Lung (tissue), 12 donors: ENCODE data around the gene PFN2. TPM values are rescaled to one million over a fixed set of nuclear protein-coding genes. Genes with fewer than 3 reads are reported as not detected.
"Not testable (repeated sequence)": the region's sequence is repeated elsewhere in the genome, so short reads cannot be mapped to it uniquely, and the experiment has no call there.

Experiments
- ATAC-seq: fragments of 200-7000 bp; cut with Tn5 transposase; one replicate; pipeline ENCODE4 v1.9.1; 2020; ENCODE audit warnings: moderate number of reproducible peaks; ENCODE audit not compliant: insufficient read depth, low FRiP score
- DNase-seq, 3 donors: peaks; one replicate each; pipeline ENCODE4 v3.0.0-alpha.2; 2013 to 2017
- H3K27ac ChIP-seq, 2 donors: one replicate each; pipeline ENCODE4 v1.5.1; 2013; ENCODE audit warnings: mild to moderate bottlenecking in 2 of 2, moderate library complexity in 2 of 2, control low read depth in 1 of 2, inconsistent platforms in 1 of 2, low read depth in 1 of 2, low read length in 1 of 2
- H3K27me3 ChIP-seq, 3 donors: one replicate each; pipeline ENCODE4 v1.5.1; 2013; ENCODE audit warnings: low read length in 2 of 3; ENCODE audit not compliant: control insufficient read depth in 3 of 3, insufficient read depth in 3 of 3
- H3K36me3 ChIP-seq, 4 donors: one replicate each; pipeline ENCODE4 v1.5.1; 2013; ENCODE audit warnings: low read length in 4 of 4, mild to moderate bottlenecking in 1 of 4, moderate library complexity in 1 of 4; ENCODE audit not compliant: control insufficient read depth in 4 of 4, insufficient read depth in 4 of 4
- H3K4me1 ChIP-seq, 5 donors: one replicate each; pipeline ENCODE4 v1.5.1; 2013; ENCODE audit warnings: low read length in 5 of 5, mild to moderate bottlenecking in 2 of 5, moderate library complexity in 1 of 5; ENCODE audit not compliant: control insufficient read depth in 5 of 5, insufficient read depth in 5 of 5
- H3K4me3 ChIP-seq: one replicate; pipeline ENCODE4 v1.5.1; 2013; ENCODE audit warnings: mild to moderate bottlenecking, control low read depth, moderate library complexity
- H3K9ac ChIP-seq, 2 donors: one replicate each; pipeline ENCODE4 v1.5.1; 2013; ENCODE audit warnings: low read length in 2 of 2, control low read depth in 1 of 2; ENCODE audit not compliant: insufficient read depth in 1 of 2
- H3K9me3 ChIP-seq, 4 donors: one replicate each; pipeline ENCODE4 v1.5.1; 2013; ENCODE audit warnings: low read length in 3 of 4, mild to moderate bottlenecking in 1 of 4, moderate library complexity in 1 of 4; ENCODE audit not compliant: control insufficient read depth in 4 of 4, insufficient read depth in 3 of 4
- CTCF ChIP-seq: IDR thresholded peaks from 2 replicates; pipeline ENCODE4 v1.5.1; 2012; ENCODE audit warnings: mild to moderate bottlenecking; ENCODE audit errors: control extremely low read depth, extremely low read depth
- WGBS, 2 donors: extraction: QIAGEN DNeasy Blood & Tissue Kit; methylation state at CpG; one replicate each; pipeline ENCODE4 v1.1.7; 2013; 5-methylcytosine and 5-hydroxymethylcytosine counted together
- polyA plus RNA-seq, 2 donors: library from polyadenylated mRNA; stranded (reverse); fragments of 200-250 nt; gene quantifications; one replicate each; pipeline ENCODE4 v1.2.1, GENCODE V29; 2013
- total RNA-seq, 2 donors: library from RNA; depleted of rRNA in 1 of 2; stranded (reverse); fragments of >200 nt in 1 of 2; gene quantifications; one replicate each; pipeline ENCODE4 v1.2.1, GENCODE V29; 2014 to 2021
- donor health status: control.
- donor health status: control.
- donor health status: Bipolar disorder and iron deficiency.
- donor health status: healthy.
- donor health status: DM: yes; HTN: yes; CAD: no.

Gene PFN2
- total and polyA plus RNA-seq, 4 donors: 28.1 to 91.7 (median 49.2) TPM

GRCh38 chr3:149942409-149942808, 28.3 kb downstream of the PFN2 start:
- Histone ChIP-seq H3K27ac (no peak overlapping the region), H3K4me3 (no peak overlapping the region), H3K36me3 (peaks cover 0 to 2% (median under 1%) of the 10 kb centered on the region in 4 donors), H3K27me3 (no peaks in the 10 kb centered on the region), H3K9ac (no peak overlapping the region), H3K4me1 (no peaks in the 10 kb centered on the region), H3K9me3 (peaks cover 0 to 5% (median 0%) of the 10 kb centered on the region in 4 donors)
- DNase-seq (no peak), ATAC-seq (no peak)
- TF ChIP-seq CTCF: no peak

- Histone ChIP-seq H3K36me3 (peaks cover 0 to 2% (median 0%) of the 10 kb centered on the region in 4 donors), H3K27ac (no peak overlapping the region), H3K27me3 (no peaks in the 10 kb centered on the region), H3K4me3 (no peak overlapping the region), H3K9ac (no peak overlapping the region), H3K4me1 (peaks cover 0 to 1% (median 0%) of the 10 kb centered on the region in 5 donors), H3K9me3 (peaks cover 0 to 6% (median 0%) of the 10 kb centered on the region in 4 donors)
- no peak for ATAC-seq
- TF ChIP-seq CTCF: no peak
- WGBS, 2 donors: 87 to 93% methylated on average over 1 of the region's 1 CpG
- DNase-seq: no peak
Observed at GRCh38 chr3:149941946-149942345, 28.7 kb downstream of the PFN2 start.

- H3K4me3 ChIP-seq: no peak overlapping the region
- peaks cover 0 to 8% (median 0%) of the 10 kb centered on the region in 4 donors for H3K9me3 ChIP-seq
- DNase-seq (no peak), ATAC-seq (no peak)
- no peak for TF ChIP-seq CTCF
- peaks cover 0 to 3% (median 0%) of the 10 kb centered on the region in 5 donors for H3K4me1 ChIP-seq
- 83 to 89% methylated on average over 2 of the region's 2 CpGs for WGBS, 2 donors
- H3K36me3 ChIP-seq: peaks cover 0 to 2% (median 0%) of the 10 kb centered on the region in 4 donors
- no peak overlapping the region for H3K9ac ChIP-seq
- no peaks in the 10 kb centered on the region for H3K27me3 ChIP-seq
- H3K27ac ChIP-seq: no peak overlapping the region
Observed at GRCh38 chr3:149941186-149941585, 29.5 kb downstream of the PFN2 start.

- not testable (repeated sequence) for H3K4me1 ChIP-seq, DNase-seq, H3K9ac ChIP-seq, H3K4me3 ChIP-seq, ATAC-seq, H3K27ac ChIP-seq, H3K27me3 ChIP-seq, H3K36me3 ChIP-seq
- peaks cover 0 to 11% (median 0%) of the 10 kb centered on the region in 4 donors for H3K9me3 ChIP-seq
- WGBS, 2 donors: 89 to 93% methylated on average over 3 of the region's 3 CpGs
Observed at GRCh38 chr3:149938392-149939055, 32.2 kb downstream of the PFN2 start.
